ENCODE measurements around the gene DMAC2L. TPM values are rescaled to one million over a fixed set of nuclear protein-coding genes. Genes with fewer than 3 reads are reported as not detected.
"Not testable (repeated sequence)": the region's sequence is repeated elsewhere in the genome, so short reads cannot be mapped to it uniquely, and the experiment has no call there.

The DMAC2L gene
- total RNA-seq, 1 donor from 2014 or later = 18.6 TPM

DNA sequence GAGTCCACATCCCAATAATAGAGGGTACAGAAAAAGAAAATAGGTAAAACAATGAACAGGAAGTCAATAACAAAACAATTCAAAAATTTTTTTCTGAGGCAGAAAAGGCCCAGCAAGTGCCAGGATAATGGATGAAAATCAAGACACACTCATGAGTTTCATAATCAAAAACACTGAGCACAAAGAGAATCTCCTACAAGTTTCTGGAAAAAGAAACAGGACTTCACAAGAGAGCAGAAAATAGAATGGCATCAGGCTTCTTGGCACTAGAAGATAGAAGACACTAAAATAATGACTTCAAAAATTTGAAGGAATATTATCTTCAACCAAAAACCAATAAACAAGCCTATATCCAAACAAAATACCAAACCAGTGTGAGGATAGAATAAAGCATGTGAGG, 36.8 kb downstream of the DMAC2L start:
- Mint-ChIP-seq H3K9me3 (no peaks in the 10 kb centered on the region), H3K4me1 (peaks cover 15% of the 10 kb centered on the region), H3K27me3 (ENCODE audit: low read depth) (no peaks in the 10 kb centered on the region), H3K27ac (no peak overlapping the region), H3K4me3 (no peak overlapping the region), H3K36me3 (no peaks in the 10 kb centered on the region)
- TF ChIP-seq, protein P1, sequence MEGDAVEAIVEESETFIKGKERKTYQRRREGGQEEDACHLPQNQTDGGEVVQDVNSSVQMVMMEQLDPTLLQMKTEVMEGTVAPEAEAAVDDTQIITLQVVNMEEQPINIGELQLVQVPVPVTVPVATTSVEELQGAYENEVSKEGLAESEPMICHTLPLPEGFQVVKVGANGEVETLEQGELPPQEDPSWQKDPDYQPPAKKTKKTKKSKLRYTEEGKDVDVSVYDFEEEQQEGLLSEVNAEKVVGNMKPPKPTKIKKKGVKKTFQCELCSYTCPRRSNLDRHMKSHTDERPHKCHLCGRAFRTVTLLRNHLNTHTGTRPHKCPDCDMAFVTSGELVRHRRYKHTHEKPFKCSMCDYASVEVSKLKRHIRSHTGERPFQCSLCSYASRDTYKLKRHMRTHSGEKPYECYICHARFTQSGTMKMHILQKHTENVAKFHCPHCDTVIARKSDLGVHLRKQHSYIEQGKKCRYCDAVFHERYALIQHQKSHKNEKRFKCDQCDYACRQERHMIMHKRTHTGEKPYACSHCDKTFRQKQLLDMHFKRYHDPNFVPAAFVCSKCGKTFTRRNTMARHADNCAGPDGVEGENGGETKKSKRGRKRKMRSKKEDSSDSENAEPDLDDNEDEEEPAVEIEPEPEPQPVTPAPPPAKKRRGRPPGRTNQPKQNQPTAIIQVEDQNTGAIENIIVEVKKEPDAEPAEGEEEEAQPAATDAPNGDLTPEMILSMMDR (IDR thresholded peaks at IDR 0.05; ENCODE audit: unreplicated experiment) = no peak
- no peak for DNase-seq (ENCODE audit: low spot score in 2 of 2, unreplicated experiment in 2 of 2)

DNA sequence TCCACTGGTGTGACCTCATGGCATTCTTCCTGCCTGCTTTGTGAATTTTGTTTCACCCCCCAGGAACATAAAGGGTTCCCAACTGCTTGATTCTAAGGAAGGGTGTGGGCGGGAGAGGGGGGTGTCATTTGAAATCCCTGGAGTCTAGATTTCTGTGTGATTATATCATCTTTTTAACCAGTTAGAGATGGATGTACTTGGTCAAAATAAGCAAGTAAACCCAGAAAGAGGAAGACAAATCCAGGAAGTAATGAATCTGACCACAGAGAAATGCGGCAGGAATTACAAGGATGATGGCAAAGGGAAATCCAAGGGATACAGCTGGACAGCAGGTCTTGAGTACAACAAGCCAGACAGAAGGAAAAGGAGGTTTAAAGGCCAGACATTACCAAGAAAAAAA, 38.9 kb downstream of the DMAC2L start:
- no peak for DNase-seq (ENCODE audit: low spot score in 2 of 2, unreplicated experiment in 2 of 2)
- no peaks in the 10 kb centered on the region for H3K36me3 Mint-ChIP-seq
- TF ChIP-seq, protein P1 (IDR thresholded peaks at IDR 0.05; ENCODE audit: unreplicated experiment) = no peak
- H3K27ac Mint-ChIP-seq = no peak overlapping the region
- peaks cover 10% of the 10 kb centered on the region for H3K4me1 Mint-ChIP-seq
- H3K27me3 Mint-ChIP-seq (ENCODE audit: low read depth) = no peaks in the 10 kb centered on the region
- H3K4me3 Mint-ChIP-seq = no peak overlapping the region
- H3K9me3 Mint-ChIP-seq = no peaks in the 10 kb centered on the region

DNA sequence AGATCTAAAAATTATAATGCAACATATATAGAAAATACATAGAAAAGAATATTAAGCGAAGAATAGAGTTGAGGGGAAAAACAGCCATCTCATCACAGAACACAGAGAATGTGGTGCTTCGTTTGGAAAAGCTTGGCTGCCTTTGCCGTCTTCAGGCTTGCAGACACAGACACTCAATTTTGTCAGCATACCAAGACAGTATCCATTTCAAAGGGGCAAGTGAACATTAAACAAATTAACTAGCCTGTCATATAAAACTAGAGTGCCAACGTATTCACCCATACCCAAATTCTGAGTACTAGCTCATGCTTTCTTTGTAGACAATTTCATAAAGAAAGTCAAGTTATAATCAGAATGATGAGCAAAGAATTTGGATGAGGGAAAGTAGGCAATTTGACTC, 40.5 kb downstream of the DMAC2L start:
- Mint-ChIP-seq H3K4me1 (peaks cover 9% of the 10 kb centered on the region), H3K36me3 (no peaks in the 10 kb centered on the region), H3K9me3 (no peaks in the 10 kb centered on the region), H3K4me3 (no peak overlapping the region), H3K27me3 (ENCODE audit: low read depth) (no peaks in the 10 kb centered on the region), H3K27ac (no peak overlapping the region)
- TF ChIP-seq, protein P1 (IDR thresholded peaks at IDR 0.05; ENCODE audit: unreplicated experiment) = no peak
- DNase-seq (ENCODE audit: low spot score in 2 of 2, unreplicated experiment in 2 of 2) = no peak

DNA sequence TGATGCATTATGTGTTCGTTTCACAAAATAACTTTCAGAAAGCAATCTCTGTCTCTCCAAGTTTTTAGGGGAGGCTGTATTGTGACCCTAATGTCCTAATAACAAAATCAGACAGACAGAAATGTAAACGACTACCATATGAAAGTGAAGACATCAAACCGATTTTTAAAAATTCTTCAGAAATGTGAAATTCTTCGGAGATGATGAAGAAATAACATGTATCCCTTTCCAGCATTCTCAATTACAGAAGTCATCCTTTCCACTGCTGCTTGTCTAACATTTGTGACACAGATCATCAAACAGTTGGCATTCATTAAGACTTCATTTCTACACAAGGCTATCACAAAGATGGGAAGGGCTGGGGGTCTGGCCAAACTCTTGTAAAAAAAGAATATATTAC, 41.0 kb downstream of the DMAC2L start:
- H3K4me1 Mint-ChIP-seq = peaks cover 8% of the 10 kb centered on the region
- no peaks in the 10 kb centered on the region for H3K9me3 Mint-ChIP-seq
- H3K27me3 Mint-ChIP-seq (ENCODE audit: low read depth) = no peaks in the 10 kb centered on the region
- H3K27ac Mint-ChIP-seq = no peak overlapping the region
- no peak for DNase-seq (ENCODE audit: low spot score in 2 of 2, unreplicated experiment in 2 of 2)
- TF ChIP-seq, protein P1 (IDR thresholded peaks at IDR 0.05; ENCODE audit: unreplicated experiment) = no peak
- H3K36me3 Mint-ChIP-seq = no peaks in the 10 kb centered on the region
- no peak overlapping the region for H3K4me3 Mint-ChIP-seq

DNA sequence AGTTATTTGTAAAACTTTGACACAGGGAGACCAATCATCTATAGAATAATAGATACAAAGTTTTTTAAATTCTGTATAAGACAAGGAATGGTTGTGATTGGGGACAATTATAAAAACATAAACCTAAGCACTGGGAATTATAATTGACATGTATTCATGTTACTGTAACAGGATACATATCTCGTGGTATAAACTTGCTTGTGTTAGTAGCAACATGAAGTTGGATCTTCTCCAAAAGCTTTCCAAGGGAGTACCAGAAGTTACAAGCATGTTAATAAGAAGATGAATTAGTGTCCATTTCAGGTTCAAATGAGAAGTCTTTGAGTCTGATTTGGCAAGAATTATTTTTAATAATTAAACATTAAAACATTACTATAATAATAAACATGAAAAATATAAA, 42.4 kb downstream of the DMAC2L start:
- Mint-ChIP-seq H3K27me3 (ENCODE audit: low read depth) (no peaks in the 10 kb centered on the region), H3K27ac (no peak overlapping the region), H3K36me3 (no peaks in the 10 kb centered on the region), H3K9me3 (no peaks in the 10 kb centered on the region), H3K4me3 (no peak overlapping the region), H3K4me1 (peaks cover 8% of the 10 kb centered on the region)
- no peak for DNase-seq (ENCODE audit: low spot score in 2 of 2, unreplicated experiment in 2 of 2)
- TF ChIP-seq, protein P1 (IDR thresholded peaks at IDR 0.05; ENCODE audit: unreplicated experiment) = no peak

DNA sequence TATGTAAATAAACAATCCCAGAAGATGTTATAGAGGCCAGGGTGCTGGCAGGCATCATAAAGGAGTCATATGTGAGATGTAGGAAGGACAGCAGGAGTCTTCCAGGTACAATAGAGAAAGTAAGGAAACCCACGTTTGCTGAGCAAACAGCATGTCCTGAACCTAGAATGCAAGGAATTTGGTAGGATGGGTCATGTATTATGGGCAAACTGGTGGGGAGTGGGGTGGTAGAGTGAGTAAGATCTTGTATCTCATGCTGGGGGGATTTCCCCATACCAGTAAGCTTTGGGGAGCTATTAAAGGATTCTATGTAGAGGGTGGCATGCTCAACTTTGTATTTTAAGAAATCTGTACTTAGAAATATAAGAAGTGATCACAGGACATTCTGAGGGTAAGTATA, 43.6 kb downstream of the DMAC2L start:
- no peaks in the 10 kb centered on the region for H3K27me3 Mint-ChIP-seq (ENCODE audit: low read depth)
- no peak overlapping the region for H3K27ac Mint-ChIP-seq
- DNase-seq (ENCODE audit: low spot score in 2 of 2, unreplicated experiment in 2 of 2) = no peak
- H3K9me3 Mint-ChIP-seq = no peaks in the 10 kb centered on the region
- TF ChIP-seq, protein P1 (IDR thresholded peaks at IDR 0.05; ENCODE audit: unreplicated experiment) = no peak
- no peak overlapping the region for H3K4me3 Mint-ChIP-seq
- peaks cover 8% of the 10 kb centered on the region for H3K4me1 Mint-ChIP-seq
- H3K36me3 Mint-ChIP-seq = no peaks in the 10 kb centered on the region

DNA sequence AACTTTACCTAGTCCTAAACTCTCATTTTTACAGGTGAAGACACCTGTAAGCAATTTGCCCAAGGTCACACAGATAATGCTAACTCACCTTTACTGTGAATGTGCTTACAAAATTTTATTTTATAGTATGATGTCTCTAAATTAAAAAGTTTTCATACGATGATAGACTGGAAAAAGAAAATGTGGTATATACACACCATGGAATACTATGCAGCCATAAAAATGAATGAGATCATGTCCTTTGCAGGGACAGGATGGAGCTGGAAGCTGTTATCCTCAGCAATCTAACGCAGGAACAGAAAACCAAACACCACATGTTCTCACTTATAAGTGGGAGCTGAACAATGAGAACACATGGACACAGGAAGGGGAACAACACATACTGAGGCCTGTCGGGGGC, 44.2 kb downstream of the DMAC2L start:
- not testable (repeated sequence) for H3K27ac Mint-ChIP-seq; H3K27me3 Mint-ChIP-seq (ENCODE audit: low read depth); DNase-seq (ENCODE audit: low spot score in 2 of 2, unreplicated experiment in 2 of 2); H3K36me3 Mint-ChIP-seq; H3K4me3 Mint-ChIP-seq; H3K9me3 Mint-ChIP-seq; H3K4me1 Mint-ChIP-seq
